C4-2B (cell line): Measurements from ENCODE around the gene UAP1L1.

Source experiments
- ZFX ChIP-seq: fragments of 450-650 bp; IDR thresholded peaks from 2 replicates; pipeline ENCODE4 v1.6.1; 2017
- TF ChIP-seq, protein P1 (sequence below): fragments of 450-650 bp; conservative IDR thresholded peaks from 2 replicates; pipeline ENCODE4 v1.5.1; 2017; ENCODE audit warnings: mild to moderate bottlenecking

DNA sequence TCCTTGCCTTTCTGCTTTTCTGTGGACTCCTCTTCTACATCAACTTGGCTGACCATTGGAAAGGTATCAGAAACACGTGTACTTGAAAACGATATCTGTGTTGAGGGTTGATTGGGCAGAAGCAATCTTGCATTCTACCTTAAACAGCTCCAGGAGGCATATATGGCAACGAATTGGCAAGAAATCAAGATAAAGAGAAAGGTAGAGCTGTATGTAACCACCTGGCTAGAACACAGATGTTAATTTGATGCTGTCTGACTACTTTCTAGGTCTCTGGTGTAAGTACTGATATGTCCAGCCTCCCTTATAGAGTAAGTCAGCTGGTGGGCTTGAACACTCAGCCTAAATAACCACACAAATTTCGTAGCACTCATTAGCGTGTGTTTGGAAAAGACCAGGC is 10.8 kb downstream of the UAP1L1 start:
- TF ChIP-seq, protein P1, sequence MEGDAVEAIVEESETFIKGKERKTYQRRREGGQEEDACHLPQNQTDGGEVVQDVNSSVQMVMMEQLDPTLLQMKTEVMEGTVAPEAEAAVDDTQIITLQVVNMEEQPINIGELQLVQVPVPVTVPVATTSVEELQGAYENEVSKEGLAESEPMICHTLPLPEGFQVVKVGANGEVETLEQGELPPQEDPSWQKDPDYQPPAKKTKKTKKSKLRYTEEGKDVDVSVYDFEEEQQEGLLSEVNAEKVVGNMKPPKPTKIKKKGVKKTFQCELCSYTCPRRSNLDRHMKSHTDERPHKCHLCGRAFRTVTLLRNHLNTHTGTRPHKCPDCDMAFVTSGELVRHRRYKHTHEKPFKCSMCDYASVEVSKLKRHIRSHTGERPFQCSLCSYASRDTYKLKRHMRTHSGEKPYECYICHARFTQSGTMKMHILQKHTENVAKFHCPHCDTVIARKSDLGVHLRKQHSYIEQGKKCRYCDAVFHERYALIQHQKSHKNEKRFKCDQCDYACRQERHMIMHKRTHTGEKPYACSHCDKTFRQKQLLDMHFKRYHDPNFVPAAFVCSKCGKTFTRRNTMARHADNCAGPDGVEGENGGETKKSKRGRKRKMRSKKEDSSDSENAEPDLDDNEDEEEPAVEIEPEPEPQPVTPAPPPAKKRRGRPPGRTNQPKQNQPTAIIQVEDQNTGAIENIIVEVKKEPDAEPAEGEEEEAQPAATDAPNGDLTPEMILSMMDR, result no peak
- no peak for TF ChIP-seq ZFX
